Thyroid gland (tissue), 4 donors: ENCODE results near the gene COL5A2.

Experiments
- CTCF ChIP-seq, 6 experiments: fragments of 200-600 bp in 3 of 6; fragments of 450-650 bp in 3 of 6; sonication (generic) in 3 of 6; IDR thresholded peaks; one replicate each; pipeline ENCODE4 v1.5.1; 2016 to 2019; ENCODE audit warnings: antibody characterized with exemption in 6 of 6, mild to moderate bottlenecking in 2 of 6, inconsistent platforms in 1 of 6, moderate library complexity in 1 of 6
- POLR2A ChIP-seq, 2 donors: fragments of 450-650 bp; IDR thresholded peaks; one replicate each; pipeline ENCODE4 v1.6.1; 2017; ENCODE audit warnings: antibody characterized with exemption in 2 of 2, mild to moderate bottlenecking in 2 of 2, moderate library complexity in 1 of 2

- TF ChIP-seq CTCF (IDR thresholded peaks at IDR 0.05) (no peak), POLR2A (IDR thresholded peaks at IDR 0.05) (no peak)
Measured at GRCh38 chr2:189049709-189050164, 129.8 kb downstream of the COL5A2 start.
